Liver (tissue), 9 donors: ENCODE measurements around the gene VPS13C. TPM values are rescaled to one million over a fixed set of nuclear protein-coding genes. Genes with fewer than 3 reads are reported as not detected.
A peak's percentile ranks its signal among the peaks of the same experiment; 100 is the strongest.

Experiments used
- DNase-seq: peaks from one replicate; pipeline ENCODE4 v3.0.0-alpha.2; 2017; ENCODE audit warnings: low spot score
- H3K27ac ChIP-seq, 2 donors: one replicate each; pipeline ENCODE4 v1.7.0; 2013; ENCODE audit warnings: inconsistent platforms in 2 of 2, low read length in 2 of 2, control low read depth in 1 of 2, low read depth in 1 of 2, mild to moderate bottlenecking in 1 of 2
- H3K27me3 ChIP-seq, 4 donors: one replicate each; pipeline versions ENCODE4 v1.6.1 to v1.7.0; 2013; ENCODE audit warnings: low read length in 3 of 4, inconsistent platforms in 1 of 4, mild to moderate bottlenecking in 1 of 4, moderate library complexity in 1 of 4; ENCODE audit not compliant: control insufficient read depth in 4 of 4, insufficient read depth in 4 of 4
- H3K36me3 ChIP-seq, 4 donors: one replicate each; pipeline versions ENCODE4 v1.6.1 to v1.7.0; 2013; ENCODE audit warnings: low read length in 3 of 4, mild to moderate bottlenecking in 3 of 4, low read depth in 1 of 4, moderate library complexity in 1 of 4; ENCODE audit not compliant: control insufficient read depth in 4 of 4, insufficient read depth in 3 of 4
- H3K4me1 ChIP-seq, 4 donors: one replicate each; pipeline versions ENCODE4 v1.6.1 to v1.7.0; 2013; ENCODE audit warnings: low read length in 3 of 4, mild to moderate bottlenecking in 3 of 4, moderate library complexity in 1 of 4; ENCODE audit not compliant: control insufficient read depth in 4 of 4, insufficient read depth in 4 of 4
- H3K4me3 ChIP-seq, 3 donors: one replicate each; pipeline versions ENCODE4 v1.6.1 to v1.7.0; 2013; ENCODE audit warnings: low read length in 3 of 3, control low read depth in 1 of 3, low read depth in 1 of 3, mild to moderate bottlenecking in 1 of 3
- H3K9ac ChIP-seq, 2 donors: one replicate each; pipeline ENCODE4 v1.7.0; 2013; ENCODE audit warnings: low read length in 2 of 2, mild to moderate bottlenecking in 2 of 2, moderate library complexity in 2 of 2, control low read depth in 1 of 2, low read depth in 1 of 2
- H3K9me3 ChIP-seq, 4 donors: one replicate each; pipeline versions ENCODE4 v1.6.1 to v1.7.0; 2013; ENCODE audit warnings: low read length in 3 of 4; ENCODE audit not compliant: control insufficient read depth in 4 of 4
- ATF3 ChIP-seq: IDR thresholded peaks from 2 replicates; pipeline ENCODE4 v1.6.1; 2016; ENCODE audit warnings: antibody characterized with exemption
- CTCF ChIP-seq: fragments of 150-350 bp; IDR thresholded peaks from 2 replicates; pipeline ENCODE4 v1.5.1; 2017; ENCODE audit warnings: improper control_type of control experiment, low read depth, low read length; ENCODE audit not compliant: missing input control
- EGR1 ChIP-seq, 2 donors: IDR thresholded peaks; 2 replicates each; pipeline ENCODE4 v1.6.1; 2016 to 2018; ENCODE audit warnings: antibody characterized with exemption in 2 of 2, low read depth in 2 of 2
- FOXA1 ChIP-seq: IDR thresholded peaks from 2 replicates; pipeline ENCODE4 v1.6.1; 2016; ENCODE audit warnings: antibody characterized with exemption
- HNF4A ChIP-seq, 2 donors: conservative IDR thresholded peaks; 2 replicates each; pipeline ENCODE4 v1.6.1; 2016; ENCODE audit warnings: antibody characterized with exemption in 2 of 2, mild to moderate bottlenecking in 2 of 2
- JUND ChIP-seq, 2 donors: IDR thresholded peaks; 2 replicates each; pipeline ENCODE4 v1.6.1; 2016; ENCODE audit warnings: antibody characterized with exemption in 2 of 2
- RAD21 ChIP-seq, 2 donors: IDR thresholded peaks; 2 replicates each; pipeline ENCODE4 v1.6.1; 2016; ENCODE audit warnings: antibody characterized with exemption in 2 of 2, mild to moderate bottlenecking in 2 of 2
- REST ChIP-seq: IDR thresholded peaks from 2 replicates; pipeline ENCODE4 v1.6.1; 2016; ENCODE audit warnings: antibody characterized with exemption, mild to moderate bottlenecking
- RXRA ChIP-seq, 2 donors: IDR thresholded peaks; 2 replicates each; pipeline ENCODE4 v1.6.1; 2017 to 2018; ENCODE audit warnings: antibody characterized with exemption in 2 of 2, mild to moderate bottlenecking in 1 of 2
- TAF1 ChIP-seq: conservative IDR thresholded peaks from 2 replicates; pipeline ENCODE4 v1.6.1; 2016; ENCODE audit warnings: antibody characterized with exemption, mild to moderate bottlenecking
- WGBS: extraction: QIAGEN DNeasy Blood & Tissue Kit; methylation state at CpG from one replicate; pipeline ENCODE4 v1.1.7; 2013; 5-methylcytosine and 5-hydroxymethylcytosine counted together
- polyA plus RNA-seq, 2 donors: library from polyadenylated mRNA; stranded (reverse) in 1 of 2; unstranded in 1 of 2; fragments of 200-250 nt in 1 of 2; fragments of >200 nt in 1 of 2; fragmentation: Nextera tagmentation in 1 of 2; extraction: Ambion mirVana in 1 of 2; gene quantifications; one replicate each; pipeline versions ENCODE4 v1.2.1 to v1.2.3, GENCODE V29; 2013 to 2015
- total RNA-seq, 2 donors: library from RNA; depleted of rRNA; stranded (reverse); fragments of >200 nt; gene quantifications; one replicate each; pipeline ENCODE4 v1.2.3, GENCODE V29; 2014
- donor health status: healthy.
- donor health status: healthy.
- donor health status: healthy.
- donor health status: healthy.
- donor health status: healthy.

Gene VPS13C
- total and polyA plus RNA-seq, 4 donors, result 5.4 to 42.0 (median 17.4) TPM

GRCh38 chr15:61835496-61836106 is 224.6 kb downstream of the VPS13C start:
- Histone ChIP-seq H3K4me1 (peaks cover 0 to 5% (median 2%) of the 10 kb centered on the region in 4 donors), H3K9me3 (no peaks in the 10 kb centered on the region), H3K27ac (no peak overlapping the region), H3K27me3 (no peaks in the 10 kb centered on the region), H3K4me3 (no peak overlapping the region), H3K36me3 (no peaks in the 10 kb centered on the region), H3K9ac (no peak overlapping the region)
- TF ChIP-seq ATF3, result no peak
- no peak for TF ChIP-seq REST
- TF ChIP-seq EGR1 (IDR thresholded peaks at IDR 0.05; ENCODE audit: low read depth in 2 of 2), result no peak
- no peak for TF ChIP-seq FOXA1
- TF ChIP-seq CTCF, result peak; percentile 88
- TF ChIP-seq JUND (IDR thresholded peaks at IDR 0.05), result no peak
- peak; percentile 92 to 94 for TF ChIP-seq RAD21 (IDR thresholded peaks at IDR 0.05)
- no peak for TF ChIP-seq RXRA (IDR thresholded peaks at IDR 0.05)
- no peak for TF ChIP-seq HNF4A (conservative IDR thresholded peaks at IDR 0.05)
- WGBS, result 10% methylated on average over 9 of the region's 9 CpGs
- DNase-seq, result peak; percentile 66

GRCh38 chr15:61835029-61835428 is 225.2 kb downstream of the VPS13C start:
- no peak overlapping the region for H3K27ac ChIP-seq
- no peaks in the 10 kb centered on the region for H3K9me3 ChIP-seq
- 79% methylated on average over 9 of the region's 9 CpGs for WGBS
- H3K27me3 ChIP-seq, result no peaks in the 10 kb centered on the region
- no peaks in the 10 kb centered on the region for H3K36me3 ChIP-seq
- TF ChIP-seq ATF3, result no peak
- TF ChIP-seq CTCF, result no peak
- TF ChIP-seq TAF1, result no peak
- H3K4me3 ChIP-seq, result no peak overlapping the region
- H3K4me1 ChIP-seq, result peaks cover 0 to 5% (median 2%) of the 10 kb centered on the region in 4 donors
- no peak overlapping the region for H3K9ac ChIP-seq
- no peak for DNase-seq
